ENCODE measurements around the gene MPDZ.

DNA sequence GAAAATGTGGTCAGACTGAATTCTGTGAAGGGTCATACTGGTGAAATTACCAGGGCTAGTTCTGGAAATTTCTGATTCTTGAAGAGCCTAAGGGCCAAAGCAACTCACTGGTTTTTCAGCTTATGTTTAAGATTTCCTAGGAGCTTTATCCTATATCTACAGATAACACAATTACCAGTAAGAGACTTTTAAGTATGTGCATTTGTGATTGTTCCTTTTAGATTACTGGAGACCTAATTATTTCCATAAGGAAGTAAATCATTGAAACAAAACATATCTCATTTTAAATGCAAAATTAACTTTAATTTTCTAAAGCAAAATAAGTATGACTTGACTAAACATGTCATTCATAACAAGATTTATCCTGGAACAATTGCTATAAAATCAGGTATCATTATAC is 134.2 kb downstream of the MPDZ start:
- TF ChIP-seq, protein P1, sequence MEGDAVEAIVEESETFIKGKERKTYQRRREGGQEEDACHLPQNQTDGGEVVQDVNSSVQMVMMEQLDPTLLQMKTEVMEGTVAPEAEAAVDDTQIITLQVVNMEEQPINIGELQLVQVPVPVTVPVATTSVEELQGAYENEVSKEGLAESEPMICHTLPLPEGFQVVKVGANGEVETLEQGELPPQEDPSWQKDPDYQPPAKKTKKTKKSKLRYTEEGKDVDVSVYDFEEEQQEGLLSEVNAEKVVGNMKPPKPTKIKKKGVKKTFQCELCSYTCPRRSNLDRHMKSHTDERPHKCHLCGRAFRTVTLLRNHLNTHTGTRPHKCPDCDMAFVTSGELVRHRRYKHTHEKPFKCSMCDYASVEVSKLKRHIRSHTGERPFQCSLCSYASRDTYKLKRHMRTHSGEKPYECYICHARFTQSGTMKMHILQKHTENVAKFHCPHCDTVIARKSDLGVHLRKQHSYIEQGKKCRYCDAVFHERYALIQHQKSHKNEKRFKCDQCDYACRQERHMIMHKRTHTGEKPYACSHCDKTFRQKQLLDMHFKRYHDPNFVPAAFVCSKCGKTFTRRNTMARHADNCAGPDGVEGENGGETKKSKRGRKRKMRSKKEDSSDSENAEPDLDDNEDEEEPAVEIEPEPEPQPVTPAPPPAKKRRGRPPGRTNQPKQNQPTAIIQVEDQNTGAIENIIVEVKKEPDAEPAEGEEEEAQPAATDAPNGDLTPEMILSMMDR (IDR thresholded peaks at IDR 0.05): no peak
- TF ChIP-seq EZH2phosphoT487 (IDR thresholded peaks at IDR 0.05): no peak

Data from neural progenitor cell (in vitro differentiated cells).